Measurements from ENCODE around the gene STAT1.
"Not testable (repeated sequence)": the region's sequence is repeated elsewhere in the genome, so short reads cannot be mapped to it uniquely, and the experiment has no call there.

Gene STAT1

GRCh38 chr2:190981333-190981732, 32.6 kb downstream of the STAT1 start:
- DNase-seq: no peak

GRCh38 chr2:190980630-190981209, 33.3 kb downstream of the STAT1 start:
- no peak for DNase-seq

GRCh38 chr2:190979906-190980629, 33.9 kb downstream of the STAT1 start:
- DNase-seq: no peak

GRCh38 chr2:190978389-190979053, 35.5 kb downstream of the STAT1 start:
- DNase-seq: no peak

- DNase-seq: no peak
Observed at GRCh38 chr2:190977505-190977904, 36.5 kb downstream of the STAT1 start.

GRCh38 chr2:190976521-190976920, 37.5 kb downstream of the STAT1 start:
- DNase-seq: no peak

GRCh38 chr2:190974629-190975361, 39.2 kb downstream of the STAT1 start:
- DNase-seq: no peak

- DNase-seq: no peak
Observed at GRCh38 chr2:190973726-190974628, 40.0 kb downstream of the STAT1 start.

GRCh38 chr2:190973262-190973661, 40.7 kb downstream of the STAT1 start:
- no peak for DNase-seq

- no peak for DNase-seq
Observed at GRCh38 chr2:190972846-190973245, 41.1 kb downstream of the STAT1 start.

- no peak for DNase-seq
Observed at GRCh38 chr2:190972213-190972612, 41.8 kb downstream of the STAT1 start.

GRCh38 chr2:190970873-190971506, 43.0 kb downstream of the STAT1 start:
- DNase-seq: no peak

GRCh38 chr2:190970160-190970559, 43.8 kb downstream of the STAT1 start:
- no peak for DNase-seq

- no peak for DNase-seq
Observed at GRCh38 chr2:190968522-190968921, 45.4 kb downstream of the STAT1 start.

- DNase-seq: no peak
Observed at GRCh38 chr2:190965580-190966222, 48.3 kb downstream of the STAT1 start.

GRCh38 chr2:190964170-190964795, 49.7 kb downstream of the STAT1 start:
- DNase-seq: peak in 1 of 5 experiments; percentile 39

- DNase-seq: no peak
Observed at GRCh38 chr2:190963088-190963487, 50.9 kb downstream of the STAT1 start.

GRCh38 chr2:190961918-190962487, 52.0 kb downstream of the STAT1 start:
- no peak for DNase-seq

- DNase-seq: not testable (repeated sequence)
Observed at GRCh38 chr2:190961117-190961516, 52.9 kb downstream of the STAT1 start.

Data from T-helper 2 cell (primary cell).